ENCODE measurements around the gene MEF2A.

- no peak for TF ChIP-seq SP1 (CRISPR knock-in tag; conservative IDR thresholded peaks at IDR 0.05)
- TF ChIP-seq CTCF (IDR thresholded peaks at IDR 0.05), result no peak
- TF ChIP-seq KAT7 (CRISPR knock-in tag; IDR thresholded peaks at IDR 0.05; ENCODE audit: borderline replicate concordance), result no peak
- TF ChIP-seq CREB1 (CRISPR knock-in tag; IDR thresholded peaks at IDR 0.05), result no peak
- no peak for TF ChIP-seq GTF2I (CRISPR knock-in tag; conservative IDR thresholded peaks at IDR 0.05)
- no peak for TF ChIP-seq JAZF1 (CRISPR knock-in tag; IDR thresholded peaks at IDR 0.05)
- no peak for TF ChIP-seq ZBTB43 (CRISPR knock-in tag; IDR thresholded peaks at IDR 0.05)
- no peak for TF ChIP-seq MLX (CRISPR knock-in tag; IDR thresholded peaks at IDR 0.05)
- TF ChIP-seq ZNF121 (CRISPR knock-in tag; IDR thresholded peaks at IDR 0.05), result no peak
- no peak for TF ChIP-seq ATF3 (CRISPR knock-in tag; conservative IDR thresholded peaks at IDR 0.05)
- TF ChIP-seq ZBTB21 (CRISPR knock-in tag; IDR thresholded peaks at IDR 0.05; ENCODE audit: borderline replicate concordance), result no peak
- TF ChIP-seq AFF4 (CRISPR knock-in tag; IDR thresholded peaks at IDR 0.05; ENCODE audit: borderline replicate concordance), result no peak
- no peak for TF ChIP-seq ZNF232 (CRISPR knock-in tag; IDR thresholded peaks at IDR 0.05)
- TF ChIP-seq MAX (CRISPR knock-in tag; IDR thresholded peaks at IDR 0.05), result no peak
Observed at GRCh38 chr15:99562238-99562637, 3.5 kb upstream of the MEF2A start.
